ENCODE results near the gene NSG2.

GRCh38 chr5:174119468-174119881 lies 74.0 kb downstream of the NSG2 start:
- no peak for TF ChIP-seq CTCF (conservative IDR thresholded peaks at IDR 0.05; ENCODE audit: low read depth, low read length)
- no peak for TF ChIP-seq USF2 (IDR thresholded peaks at IDR 0.05; ENCODE audit: low read depth, low read length)
- no peak for TF ChIP-seq NFE2L2 (IDR thresholded peaks at IDR 0.05; ENCODE audit: low read depth, low read length)
- TF ChIP-seq POLR2A (IDR thresholded peaks at IDR 0.05; ENCODE audit: low read depth, low read length): no peak
- TF ChIP-seq RFX5 (IDR thresholded peaks at IDR 0.05; ENCODE audit: low read depth, low read length): no peak
